ENCODE results near the gene CACNG4. TPM values are rescaled to one million over a fixed set of nuclear protein-coding genes. Genes with fewer than 3 reads are reported as not detected.

Gene CACNG4
- total RNA-seq, 1 donor from 2014 or later: 9.5 TPM

- Mint-ChIP-seq H3K27ac (no peak overlapping the region), H3K4me1 (peaks cover 14% of the 10 kb centered on the region), H3K27me3 (ENCODE audit: low read depth) (peaks cover 28% of the 10 kb centered on the region), H3K36me3 (no peaks in the 10 kb centered on the region), H3K4me3 (no peak overlapping the region), H3K9me3 (no peaks in the 10 kb centered on the region)
- DNase-seq (ENCODE audit: low spot score in 2 of 2, unreplicated experiment in 2 of 2): no peak
- TF ChIP-seq, protein P1, sequence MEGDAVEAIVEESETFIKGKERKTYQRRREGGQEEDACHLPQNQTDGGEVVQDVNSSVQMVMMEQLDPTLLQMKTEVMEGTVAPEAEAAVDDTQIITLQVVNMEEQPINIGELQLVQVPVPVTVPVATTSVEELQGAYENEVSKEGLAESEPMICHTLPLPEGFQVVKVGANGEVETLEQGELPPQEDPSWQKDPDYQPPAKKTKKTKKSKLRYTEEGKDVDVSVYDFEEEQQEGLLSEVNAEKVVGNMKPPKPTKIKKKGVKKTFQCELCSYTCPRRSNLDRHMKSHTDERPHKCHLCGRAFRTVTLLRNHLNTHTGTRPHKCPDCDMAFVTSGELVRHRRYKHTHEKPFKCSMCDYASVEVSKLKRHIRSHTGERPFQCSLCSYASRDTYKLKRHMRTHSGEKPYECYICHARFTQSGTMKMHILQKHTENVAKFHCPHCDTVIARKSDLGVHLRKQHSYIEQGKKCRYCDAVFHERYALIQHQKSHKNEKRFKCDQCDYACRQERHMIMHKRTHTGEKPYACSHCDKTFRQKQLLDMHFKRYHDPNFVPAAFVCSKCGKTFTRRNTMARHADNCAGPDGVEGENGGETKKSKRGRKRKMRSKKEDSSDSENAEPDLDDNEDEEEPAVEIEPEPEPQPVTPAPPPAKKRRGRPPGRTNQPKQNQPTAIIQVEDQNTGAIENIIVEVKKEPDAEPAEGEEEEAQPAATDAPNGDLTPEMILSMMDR (IDR thresholded peaks at IDR 0.05; ENCODE audit: unreplicated experiment): no peak
Measured at GRCh38 chr17:66975188-66975587, 10.7 kb downstream of the CACNG4 start.

DNA sequence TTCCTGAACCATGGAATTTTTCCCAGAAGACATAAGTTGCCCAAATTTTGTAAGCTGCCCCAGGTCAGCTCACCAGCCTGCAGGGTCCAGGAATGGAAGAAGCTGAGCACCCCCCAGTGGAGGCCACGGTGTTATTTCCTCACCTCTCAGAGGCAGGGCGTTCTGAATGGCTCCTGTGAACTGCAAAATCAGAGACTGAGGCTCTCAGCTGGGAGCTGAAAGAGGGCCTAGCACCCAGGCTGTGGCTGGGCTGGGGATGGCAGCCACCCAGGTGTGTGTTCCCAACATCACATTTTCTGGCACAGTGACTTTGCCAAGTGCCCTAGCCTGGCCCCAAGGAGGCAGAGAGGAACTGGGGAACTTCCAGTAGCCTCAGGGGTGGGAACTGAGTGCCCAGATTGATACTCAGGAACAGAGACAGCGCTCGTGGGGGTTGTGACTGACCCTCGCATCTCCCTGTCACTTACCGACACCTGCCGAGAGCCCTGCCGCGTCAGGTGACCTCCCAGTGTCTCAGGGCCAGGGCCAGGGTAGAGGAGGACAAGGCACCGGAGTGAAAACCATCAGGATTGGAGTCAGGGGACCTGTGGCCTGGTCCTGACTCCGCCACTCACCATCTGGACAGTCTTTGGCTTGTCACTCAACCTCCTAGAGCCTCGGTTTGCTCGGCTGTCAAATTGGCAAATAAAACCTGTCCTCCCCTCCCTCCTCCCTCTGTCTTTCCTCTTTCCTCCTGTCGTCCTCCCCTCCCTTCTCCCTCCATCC lies 11.3 kb downstream of the CACNG4 start:
- Mint-ChIP-seq H3K36me3 (no peaks in the 10 kb centered on the region), H3K27me3 (ENCODE audit: low read depth) (peaks cover 28% of the 10 kb centered on the region), H3K9me3 (no peaks in the 10 kb centered on the region), H3K4me1 (peaks cover 15% of the 10 kb centered on the region), H3K27ac (no peak overlapping the region), H3K4me3 (no peak overlapping the region)
- no peak for DNase-seq (ENCODE audit: low spot score in 2 of 2, unreplicated experiment in 2 of 2)
- TF ChIP-seq, protein P1 (IDR thresholded peaks at IDR 0.05; ENCODE audit: unreplicated experiment): no peak

DNA sequence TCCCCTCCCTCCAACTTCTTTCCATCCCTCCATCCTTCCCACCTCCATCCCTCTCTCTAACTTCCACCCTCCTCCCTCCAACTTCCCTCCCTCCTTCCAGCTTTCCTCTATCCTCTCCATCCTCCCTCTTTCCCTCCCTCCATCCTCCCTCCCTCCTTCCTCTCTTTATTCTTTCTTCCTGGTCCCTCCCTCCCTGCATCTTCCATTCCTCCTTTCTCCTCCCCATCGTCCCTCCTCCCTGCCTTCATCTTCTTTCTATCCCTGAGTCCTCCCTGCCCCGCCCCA lies 11.8 kb downstream of the CACNG4 start:
- Mint-ChIP-seq H3K36me3 (no peaks in the 10 kb centered on the region), H3K27me3 (ENCODE audit: low read depth) (peaks cover 28% of the 10 kb centered on the region), H3K4me3 (no peak overlapping the region), H3K9me3 (no peaks in the 10 kb centered on the region), H3K27ac (no peak overlapping the region), H3K4me1 (peaks cover 15% of the 10 kb centered on the region)
- no peak for DNase-seq (ENCODE audit: low spot score in 2 of 2, unreplicated experiment in 2 of 2)
- TF ChIP-seq, protein P1 (IDR thresholded peaks at IDR 0.05; ENCODE audit: unreplicated experiment): no peak

DNA sequence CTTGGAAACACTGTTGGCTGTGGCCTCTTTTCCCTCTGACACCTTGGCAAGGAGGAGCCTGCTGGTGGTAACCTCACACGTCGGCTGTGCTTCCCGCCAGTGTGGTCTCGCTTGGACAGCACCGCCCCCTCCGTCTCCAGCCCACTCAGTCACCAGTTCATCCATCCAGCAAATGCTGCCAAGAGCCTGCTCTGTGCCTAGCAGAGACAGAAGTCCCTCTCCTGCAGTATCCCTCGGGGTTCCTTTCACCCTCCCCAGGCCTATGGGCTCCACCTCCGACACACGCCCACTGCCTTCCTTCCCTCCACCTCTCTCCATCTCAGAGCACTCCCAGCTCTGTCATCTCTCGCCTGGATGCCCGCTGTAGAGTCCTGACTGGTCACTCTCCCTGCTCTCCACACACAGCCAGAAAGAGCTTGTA lies 12.3 kb downstream of the CACNG4 start:
- Mint-ChIP-seq H3K36me3 (no peaks in the 10 kb centered on the region), H3K27ac (no peak overlapping the region), H3K9me3 (no peaks in the 10 kb centered on the region)

GRCh38 chr17:66978514-66979061 lies 14.1 kb downstream of the CACNG4 start:
- Mint-ChIP-seq H3K27ac (no peak overlapping the region), H3K4me1 (peaks cover 15% of the 10 kb centered on the region), H3K27me3 (ENCODE audit: low read depth) (peaks cover 34% of the 10 kb centered on the region), H3K4me3 (no peak overlapping the region), H3K36me3 (no peaks in the 10 kb centered on the region), H3K9me3 (no peaks in the 10 kb centered on the region)
- TF ChIP-seq, protein P1 (IDR thresholded peaks at IDR 0.05; ENCODE audit: unreplicated experiment): no peak
- no peak for DNase-seq (ENCODE audit: low spot score in 2 of 2, unreplicated experiment in 2 of 2)

More for the DNA sequence above, 12.3 kb downstream of the CACNG4 start:
- DNase-seq (ENCODE audit: low spot score in 2 of 2, unreplicated experiment in 2 of 2): no peak
- Mint-ChIP-seq H3K4me3 (no peak overlapping the region), H3K4me1 (peaks cover 15% of the 10 kb centered on the region), H3K27me3 (ENCODE audit: low read depth) (peaks cover 27% of the 10 kb centered on the region)
- TF ChIP-seq, protein P1 (IDR thresholded peaks at IDR 0.05; ENCODE audit: unreplicated experiment): no peak
